Measurements from ENCODE around the gene MUC13. TPM values are rescaled to one million over a fixed set of nuclear protein-coding genes. Genes with fewer than 3 reads are reported as not detected.

MUC13 gene
- total and polyA plus RNA-seq, 7 experiments from 2014 or later: not detected

DNA sequence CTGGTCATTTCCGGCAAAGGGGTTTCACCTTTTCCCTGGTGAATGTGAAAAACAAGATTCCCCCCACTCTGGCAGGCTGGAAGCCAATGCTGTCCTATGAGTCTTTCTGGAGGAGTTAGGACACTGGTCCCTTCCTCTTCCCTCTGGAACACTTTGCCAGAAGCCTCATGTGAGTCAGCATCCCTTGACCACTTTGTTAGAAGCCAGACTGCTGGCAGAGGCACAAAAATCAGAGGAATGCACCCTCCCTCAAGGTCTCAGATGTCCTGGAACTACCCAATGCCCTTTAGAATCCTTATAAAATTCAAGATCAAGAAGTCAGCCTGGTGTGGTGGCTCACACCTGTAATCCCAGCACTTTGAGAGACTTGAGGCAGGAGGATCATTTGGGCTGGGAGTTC, 74.0 kb downstream of the MUC13 start:
- intact Hi-C loops (cut with micrococcal nuclease): no loop called here
- Histone ChIP-seq H3K4me3 (ENCODE audit: low read length) (no peak overlapping the region), H3K36me3 (ENCODE audit: control insufficient read depth in 2 of 3, insufficient read depth in 3 of 3, low read length in 3 of 3) (no peaks in the 10 kb centered on the region), H3K27me3 (ENCODE audit: control insufficient read depth in 2 of 2, insufficient read depth in 2 of 2, low read length in 2 of 2) (no peaks in the 10 kb centered on the region), H3K9me3 (ENCODE audit: control insufficient read depth in 2 of 3, low read length in 3 of 3) (no peaks in the 10 kb centered on the region), H3K4me1 (ENCODE audit: control insufficient read depth in 2 of 2, insufficient read depth in 2 of 2, low read length in 2 of 2) (no peaks in the 10 kb centered on the region), H3K27ac (ENCODE audit: low read depth, low read length) (no peak overlapping the region)
- DNase-seq (no peak), ATAC-seq (no peak)
- Mint-ChIP-seq H3K4me3 (no peak overlapping the region), H3K27ac (no peak overlapping the region), H3K27me3 (peaks cover 2 to 35% (median 9%) of the 10 kb centered on the region in 5 donors), H3K36me3 (peaks cover 0 to 4% (median 0%) of the 10 kb centered on the region in 5 donors), H3K9me3 (peaks cover 0 to 2% (median 0%) of the 10 kb centered on the region in 11 donors), H3K4me1 (no peaks in the 10 kb centered on the region)
- ChIA-PET CTCF (no interaction called here), POLR2A (no interaction called here)

DNA sequence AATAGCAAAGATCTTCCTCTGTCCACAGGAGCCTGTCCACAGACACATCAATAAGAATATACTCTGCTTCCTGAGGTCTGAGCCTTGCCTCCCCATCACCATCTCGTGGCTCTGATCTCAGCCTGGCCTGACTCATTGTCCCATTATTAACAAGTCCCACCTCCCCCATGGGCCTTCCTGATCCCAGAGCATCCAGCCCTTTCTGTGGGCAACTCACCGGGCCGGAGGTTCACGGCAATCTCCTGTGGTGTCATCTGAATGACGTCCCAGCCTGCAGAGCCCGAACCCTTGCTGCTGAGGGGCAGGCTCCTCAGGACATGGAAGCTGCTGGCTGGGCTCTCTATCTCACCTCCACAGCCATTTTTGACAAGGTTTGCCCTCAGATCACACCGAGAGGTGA, 75.5 kb downstream of the MUC13 start:
- ATAC-seq (no peak), DNase-seq (no peak)
- ChIA-PET POLR2A (no interaction called here), CTCF (no interaction called here)
- no peaks in the 10 kb centered on the region for H3K36me3 ChIP-seq (ENCODE audit: control insufficient read depth in 2 of 3, insufficient read depth in 3 of 3, low read length in 3 of 3)
- H3K27me3 Mint-ChIP-seq: peaks cover 5 to 31% (median 11%) of the 10 kb centered on the region in 5 donors
- H3K27me3 ChIP-seq (ENCODE audit: control insufficient read depth in 2 of 2, insufficient read depth in 2 of 2, low read length in 2 of 2): no peaks in the 10 kb centered on the region
- no peaks in the 10 kb centered on the region for H3K4me1 ChIP-seq (ENCODE audit: control insufficient read depth in 2 of 2, insufficient read depth in 2 of 2, low read length in 2 of 2)
- H3K36me3 Mint-ChIP-seq: peaks cover 0 to 4% (median 0%) of the 10 kb centered on the region in 5 donors
- H3K4me3 Mint-ChIP-seq: no peak overlapping the region
- H3K27ac ChIP-seq (ENCODE audit: low read depth, low read length): no peak overlapping the region
- intact Hi-C loops (cut with micrococcal nuclease): no loop called here
- no peak overlapping the region for H3K4me3 ChIP-seq (ENCODE audit: low read length)
- no peaks in the 10 kb centered on the region for H3K9me3 ChIP-seq (ENCODE audit: control insufficient read depth in 2 of 3, low read length in 3 of 3)
- peaks cover 0 to 2% (median 0%) of the 10 kb centered on the region in 11 donors for H3K9me3 Mint-ChIP-seq
- H3K4me1 Mint-ChIP-seq: no peaks in the 10 kb centered on the region
- no peak overlapping the region for H3K27ac Mint-ChIP-seq

DNA sequence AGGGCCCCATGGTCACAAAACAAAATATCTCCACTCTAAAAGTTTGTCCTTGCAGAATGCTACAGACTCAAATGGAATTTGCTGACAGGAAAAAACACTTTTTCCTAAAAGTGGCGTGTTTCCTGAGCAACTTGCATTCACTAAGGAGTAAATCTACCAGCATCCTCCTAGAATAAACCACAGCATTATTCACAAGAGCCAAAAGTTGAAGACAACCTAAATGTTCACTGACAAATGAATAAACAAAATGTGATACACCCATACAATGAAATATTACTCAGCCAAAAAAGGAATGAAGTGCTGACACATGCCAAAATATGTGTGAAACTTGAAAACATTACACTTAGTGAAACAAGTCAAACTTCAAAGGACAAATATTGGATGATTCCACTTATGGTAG, 76.3 kb downstream of the MUC13 start:
- peaks cover 0 to 4% (median 0%) of the 10 kb centered on the region in 5 donors for H3K36me3 Mint-ChIP-seq
- no peak overlapping the region for H3K27ac ChIP-seq (ENCODE audit: low read depth, low read length)
- no peaks in the 10 kb centered on the region for H3K36me3 ChIP-seq (ENCODE audit: control insufficient read depth in 2 of 3, insufficient read depth in 3 of 3, low read length in 3 of 3)
- CTCF ChIA-PET: no interaction called here
- peaks cover 5 to 33% (median 11%) of the 10 kb centered on the region in 5 donors for H3K27me3 Mint-ChIP-seq
- no peak overlapping the region for H3K4me3 ChIP-seq (ENCODE audit: low read length)
- no peaks in the 10 kb centered on the region for H3K9me3 ChIP-seq (ENCODE audit: control insufficient read depth in 2 of 3, low read length in 3 of 3)
- intact Hi-C loops (cut with micrococcal nuclease): no loop called here
- POLR2A ChIA-PET: no interaction called here
- DNase-seq (no peak), ATAC-seq (no peak)
- H3K4me1 ChIP-seq (ENCODE audit: control insufficient read depth in 2 of 2, insufficient read depth in 2 of 2, low read length in 2 of 2): no peaks in the 10 kb centered on the region
- H3K9me3 Mint-ChIP-seq: peaks cover 0 to 2% (median 0%) of the 10 kb centered on the region in 11 donors
- H3K27ac Mint-ChIP-seq: no peak overlapping the region
- no peak overlapping the region for H3K4me3 Mint-ChIP-seq
- no peaks in the 10 kb centered on the region for H3K27me3 ChIP-seq (ENCODE audit: control insufficient read depth in 2 of 2, insufficient read depth in 2 of 2, low read length in 2 of 2)
- H3K4me1 Mint-ChIP-seq: no peaks in the 10 kb centered on the region

DNA sequence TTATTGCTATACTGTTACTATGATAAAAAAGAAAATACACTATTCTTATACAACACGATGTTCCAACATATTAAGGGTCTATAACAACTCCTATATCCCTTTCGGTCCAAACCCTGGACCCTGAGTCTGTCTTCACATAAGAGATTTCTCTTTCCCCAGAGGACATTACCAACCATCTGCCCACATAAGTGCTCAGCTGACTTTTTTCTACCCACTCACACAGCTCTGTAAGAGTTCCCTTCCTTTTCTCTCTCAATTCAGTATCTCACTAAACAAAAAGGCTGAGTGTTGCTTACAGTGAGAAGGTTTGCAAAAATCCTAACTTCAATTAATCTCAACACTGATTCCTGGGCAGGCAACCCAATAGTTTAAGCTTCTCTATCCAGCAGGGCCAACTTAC, 77.9 kb downstream of the MUC13 start:
- H3K4me1 Mint-ChIP-seq: no peaks in the 10 kb centered on the region

More for the DNA sequence above, 77.9 kb downstream of the MUC13 start:
- H3K9me3 Mint-ChIP-seq: no peaks in the 10 kb centered on the region
- ChIA-PET CTCF (no interaction called here), POLR2A (no interaction called here)
- H3K27me3 Mint-ChIP-seq: peaks cover 5 to 42% (median 11%) of the 10 kb centered on the region in 5 donors
- intact Hi-C loops (cut with micrococcal nuclease): no loop called here
- H3K4me3 Mint-ChIP-seq: no peak overlapping the region
- H3K27ac ChIP-seq (ENCODE audit: low read depth, low read length): no peak overlapping the region
- ATAC-seq (no peak), DNase-seq (no peak)
- no peaks in the 10 kb centered on the region for H3K9me3 ChIP-seq (ENCODE audit: control insufficient read depth in 2 of 3, low read length in 3 of 3)
- no peak overlapping the region for H3K27ac Mint-ChIP-seq
- H3K36me3 Mint-ChIP-seq: peaks cover 0 to 4% (median 0%) of the 10 kb centered on the region in 5 donors
- H3K36me3 ChIP-seq (ENCODE audit: control insufficient read depth in 2 of 3, insufficient read depth in 3 of 3, low read length in 3 of 3): no peaks in the 10 kb centered on the region
- no peaks in the 10 kb centered on the region for H3K4me1 ChIP-seq (ENCODE audit: control insufficient read depth in 2 of 2, insufficient read depth in 2 of 2, low read length in 2 of 2)
- no peaks in the 10 kb centered on the region for H3K27me3 ChIP-seq (ENCODE audit: control insufficient read depth in 2 of 2, insufficient read depth in 2 of 2, low read length in 2 of 2)
- H3K4me3 ChIP-seq (ENCODE audit: low read length): no peak overlapping the region

Other genes with a start within 250 kb of the MUC13 start
- gene UMPS, start 204.3 kb downstream of the MUC13 start, total RNA-seq: 10 to 100 TPM; 13.2 to 34.8 (median 24.8) TPM
- gene UMPS, start 204.3 kb downstream of the MUC13 start, polyA plus RNA-seq: 10 to 100 TPM; 22.8 to 41.8 TPM
- 1 to 10 TPM in 3 of 5 experiments, under 1 TPM in 1, not detected in 1; 0.29 to 3.5 (median 2.5) TPM for gene ITGB5, start 47.4 kb downstream of the MUC13 start, total RNA-seq
- gene ITGB5, start 47.4 kb downstream of the MUC13 start, polyA plus RNA-seq: under 1 TPM in 1 of 2 donors, not detected in 1; 0.70 TPM
- gene HEG1, start 121.2 kb upstream of the MUC13 start, total RNA-seq: 10 to 100 TPM; 16.9 to 45.4 (median 20.0) TPM
- gene HEG1, start 121.2 kb upstream of the MUC13 start, polyA plus RNA-seq: 1 to 10 TPM; 2.1 to 5.4 TPM